DND-41 (cell line): ENCODE results near the gene HMMR.

ENCODE experiments used
- EZH2 ChIP-seq: IDR thresholded peaks from 3 replicates; pipeline ENCODE4 v1.6.1; 2012; ENCODE audit warnings: borderline replicate concordance, low read depth, mild to moderate bottlenecking, moderate library complexity, low read length, inconsistent platforms; ENCODE audit not compliant: severe bottlenecking
- TF ChIP-seq, protein P1 (sequence below): IDR thresholded peaks from 2 replicates; pipeline ENCODE4 v1.5.1; 2012; ENCODE audit warnings: borderline replicate concordance, low read length, moderate library complexity, mild to moderate bottlenecking; ENCODE audit not compliant: poor library complexity, severe bottlenecking; ENCODE audit errors: extremely low read depth

DNA sequence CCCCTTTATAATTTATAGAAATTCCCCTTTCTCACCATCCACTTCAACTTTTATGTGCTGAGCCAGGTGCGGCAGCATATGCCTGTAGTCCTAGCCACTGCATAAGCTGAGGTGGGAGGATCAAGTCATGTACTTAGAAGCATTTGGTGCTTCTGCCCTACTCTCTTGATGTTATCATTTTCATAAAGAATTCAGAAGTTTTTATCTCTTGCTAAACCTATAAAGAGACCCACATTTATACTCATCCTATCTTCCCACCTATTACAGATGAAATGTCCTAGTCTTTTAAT lies 18.5 kb downstream of the HMMR start:
- TF ChIP-seq, protein P1, sequence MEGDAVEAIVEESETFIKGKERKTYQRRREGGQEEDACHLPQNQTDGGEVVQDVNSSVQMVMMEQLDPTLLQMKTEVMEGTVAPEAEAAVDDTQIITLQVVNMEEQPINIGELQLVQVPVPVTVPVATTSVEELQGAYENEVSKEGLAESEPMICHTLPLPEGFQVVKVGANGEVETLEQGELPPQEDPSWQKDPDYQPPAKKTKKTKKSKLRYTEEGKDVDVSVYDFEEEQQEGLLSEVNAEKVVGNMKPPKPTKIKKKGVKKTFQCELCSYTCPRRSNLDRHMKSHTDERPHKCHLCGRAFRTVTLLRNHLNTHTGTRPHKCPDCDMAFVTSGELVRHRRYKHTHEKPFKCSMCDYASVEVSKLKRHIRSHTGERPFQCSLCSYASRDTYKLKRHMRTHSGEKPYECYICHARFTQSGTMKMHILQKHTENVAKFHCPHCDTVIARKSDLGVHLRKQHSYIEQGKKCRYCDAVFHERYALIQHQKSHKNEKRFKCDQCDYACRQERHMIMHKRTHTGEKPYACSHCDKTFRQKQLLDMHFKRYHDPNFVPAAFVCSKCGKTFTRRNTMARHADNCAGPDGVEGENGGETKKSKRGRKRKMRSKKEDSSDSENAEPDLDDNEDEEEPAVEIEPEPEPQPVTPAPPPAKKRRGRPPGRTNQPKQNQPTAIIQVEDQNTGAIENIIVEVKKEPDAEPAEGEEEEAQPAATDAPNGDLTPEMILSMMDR: no peak
- TF ChIP-seq EZH2: no peak
